LNCAP (cell line): Measurements from ENCODE around the gene ENDOV.

Experiments used
- TF ChIP-seq, protein P1 (sequence below): fragments of 450-650 bp; IDR thresholded peaks from 2 replicates; pipeline ENCODE4 v1.5.1; 2017; ENCODE audit warnings: mild to moderate bottlenecking

ENDOV gene

GRCh38 chr17:80441133-80441578 is 26.2 kb downstream of the ENDOV start:
- TF ChIP-seq, protein P1, sequence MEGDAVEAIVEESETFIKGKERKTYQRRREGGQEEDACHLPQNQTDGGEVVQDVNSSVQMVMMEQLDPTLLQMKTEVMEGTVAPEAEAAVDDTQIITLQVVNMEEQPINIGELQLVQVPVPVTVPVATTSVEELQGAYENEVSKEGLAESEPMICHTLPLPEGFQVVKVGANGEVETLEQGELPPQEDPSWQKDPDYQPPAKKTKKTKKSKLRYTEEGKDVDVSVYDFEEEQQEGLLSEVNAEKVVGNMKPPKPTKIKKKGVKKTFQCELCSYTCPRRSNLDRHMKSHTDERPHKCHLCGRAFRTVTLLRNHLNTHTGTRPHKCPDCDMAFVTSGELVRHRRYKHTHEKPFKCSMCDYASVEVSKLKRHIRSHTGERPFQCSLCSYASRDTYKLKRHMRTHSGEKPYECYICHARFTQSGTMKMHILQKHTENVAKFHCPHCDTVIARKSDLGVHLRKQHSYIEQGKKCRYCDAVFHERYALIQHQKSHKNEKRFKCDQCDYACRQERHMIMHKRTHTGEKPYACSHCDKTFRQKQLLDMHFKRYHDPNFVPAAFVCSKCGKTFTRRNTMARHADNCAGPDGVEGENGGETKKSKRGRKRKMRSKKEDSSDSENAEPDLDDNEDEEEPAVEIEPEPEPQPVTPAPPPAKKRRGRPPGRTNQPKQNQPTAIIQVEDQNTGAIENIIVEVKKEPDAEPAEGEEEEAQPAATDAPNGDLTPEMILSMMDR, result no peak

- TF ChIP-seq, protein P1, result no peak
Observed at GRCh38 chr17:80441598-80442322, 26.8 kb downstream of the ENDOV start.

GRCh38 chr17:80442323-80442659 is 27.3 kb downstream of the ENDOV start:
- TF ChIP-seq, protein P1, result no peak

GRCh38 chr17:80442764-80443163 is 27.8 kb downstream of the ENDOV start:
- TF ChIP-seq, protein P1, result no peak

- TF ChIP-seq, protein P1, result no peak
Observed at GRCh38 chr17:80443498-80443897, 28.5 kb downstream of the ENDOV start.

DNA sequence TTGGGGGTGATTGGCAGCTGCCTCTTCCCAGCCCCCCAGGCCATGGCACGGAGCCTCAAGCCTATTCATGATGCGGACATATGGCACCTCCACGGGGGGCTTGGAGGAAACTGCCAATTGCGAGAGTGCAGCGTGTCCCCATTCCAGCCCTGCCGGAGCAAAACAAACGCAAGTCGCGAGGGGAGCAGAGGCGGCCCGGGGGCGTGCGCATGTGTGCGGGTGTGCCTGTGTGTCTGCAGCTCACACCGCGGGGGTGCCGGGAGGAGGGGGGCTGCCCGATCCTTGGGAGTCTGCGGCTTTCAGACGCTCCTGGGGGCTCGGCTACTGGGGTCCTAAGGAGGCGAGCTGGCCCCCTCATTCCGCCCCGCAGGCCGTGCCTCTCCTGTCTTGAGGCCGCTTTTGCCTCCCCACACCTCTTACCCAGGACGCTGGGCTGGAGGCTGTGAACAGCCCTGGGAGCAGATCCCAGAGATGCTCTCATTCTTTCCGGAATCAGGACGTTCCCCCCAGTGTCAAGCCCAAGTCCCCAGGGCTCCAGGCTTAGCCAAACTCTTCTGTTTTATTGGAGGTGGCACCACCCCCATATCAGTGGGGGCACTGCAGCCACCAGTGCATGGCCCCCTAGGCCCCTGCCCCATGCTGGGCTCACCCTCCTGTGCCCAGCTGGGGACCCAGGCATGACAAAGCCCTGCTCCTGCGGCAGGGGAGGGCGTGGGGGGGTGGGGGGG is 29.1 kb downstream of the ENDOV start:
- TF ChIP-seq, protein P1, result no peak

DNA sequence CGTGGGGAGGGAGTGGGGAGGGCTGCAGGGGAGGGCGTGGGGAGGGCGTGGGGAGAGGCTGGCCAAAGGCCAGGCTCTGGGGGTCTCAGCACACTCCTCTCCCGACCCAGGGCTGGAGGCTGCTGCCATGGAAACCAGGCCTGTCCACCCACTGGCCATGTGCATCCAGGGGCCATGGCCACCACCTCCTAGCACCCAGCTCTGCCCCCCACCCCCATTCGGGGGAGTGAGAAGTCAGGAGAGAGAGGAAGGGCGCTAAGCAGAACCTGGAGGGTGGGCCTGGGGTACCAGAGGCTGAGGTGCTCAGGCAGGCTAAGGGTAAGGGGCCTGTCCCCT is 29.6 kb downstream of the ENDOV start:
- TF ChIP-seq, protein P1, result no peak
